Ureter (tissue), 1 donor: ENCODE data around the gene ALG1. TPM values are rescaled to one million over a fixed set of nuclear protein-coding genes. Genes with fewer than 3 reads are reported as not detected.
A peak's percentile ranks its signal among the peaks of the same experiment; 100 is the strongest.
"Not testable (repeated sequence)": the region's sequence is repeated elsewhere in the genome, so short reads cannot be mapped to it uniquely, and the experiment has no call there.

Experiments
- DNase-seq: peaks from one replicate; pipeline ENCODE4 v3.0.0-alpha.2; 2020; ENCODE audit warnings: low spot score
- total RNA-seq: library from RNA; stranded (reverse); gene quantifications from one replicate; pipeline ENCODE4 v1.2.4, GENCODE V29; 2023
- donor health status: DM: yes; HTN: yes; CAD: no.

The ALG1 gene
- total RNA-seq, 1 donor from 2014 or later, result 27.0 TPM

GRCh38 chr16:5044581-5044980 is 27.1 kb upstream of the ALG1 start:
- DNase-seq, result not testable (repeated sequence)

- DNase-seq, result no peak
These were observed 26.0 kb upstream of the ALG1 start for GRCh38 chr16:5045499-5046115.

- DNase-seq, result no peak
These were observed 24.7 kb upstream of the ALG1 start for GRCh38 chr16:5046914-5047313.

- no peak for DNase-seq
These were observed 16.5 kb upstream of the ALG1 start for GRCh38 chr16:5054876-5055865.

- no peak for DNase-seq
These were observed 15.3 kb upstream of the ALG1 start for GRCh38 chr16:5056352-5056751.

- DNase-seq, result no peak
These were observed 13.2 kb upstream of the ALG1 start for GRCh38 chr16:5058476-5058875.

DNA sequence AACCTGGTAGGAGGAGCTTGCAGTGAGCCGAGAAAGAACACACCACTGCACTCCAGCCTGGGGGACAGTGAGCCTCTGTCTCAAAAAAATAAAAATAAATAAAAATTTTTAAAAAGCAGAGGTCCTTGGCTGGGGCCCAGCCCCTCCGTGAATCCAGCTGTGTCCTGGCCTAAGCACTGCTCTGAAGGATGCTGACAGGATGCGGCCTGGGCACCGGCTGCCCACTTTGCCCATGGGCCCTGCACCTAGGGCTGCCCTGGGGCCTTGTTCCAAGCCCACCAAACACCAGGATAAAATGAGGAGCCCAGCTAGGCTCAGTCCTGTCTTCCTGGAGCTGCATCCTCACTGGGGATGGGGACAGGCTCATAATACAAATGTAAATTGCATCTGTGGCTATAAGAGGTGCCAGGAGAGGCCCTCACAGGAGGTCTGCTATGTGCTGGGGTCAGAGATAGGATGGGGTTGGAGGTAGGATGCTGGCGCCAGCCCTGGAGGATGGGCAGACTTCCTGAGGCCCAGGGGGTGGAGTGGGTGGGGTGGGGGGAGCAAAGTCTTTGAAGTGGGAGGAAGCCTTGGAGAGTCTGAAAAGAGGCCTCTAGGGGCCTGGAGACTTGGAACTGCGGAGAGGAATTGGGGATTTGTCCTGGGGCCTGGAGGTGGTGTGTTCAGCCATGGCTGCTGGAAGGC is 12.1 kb upstream of the ALG1 start:
- DNase-seq, result no peak

DNA sequence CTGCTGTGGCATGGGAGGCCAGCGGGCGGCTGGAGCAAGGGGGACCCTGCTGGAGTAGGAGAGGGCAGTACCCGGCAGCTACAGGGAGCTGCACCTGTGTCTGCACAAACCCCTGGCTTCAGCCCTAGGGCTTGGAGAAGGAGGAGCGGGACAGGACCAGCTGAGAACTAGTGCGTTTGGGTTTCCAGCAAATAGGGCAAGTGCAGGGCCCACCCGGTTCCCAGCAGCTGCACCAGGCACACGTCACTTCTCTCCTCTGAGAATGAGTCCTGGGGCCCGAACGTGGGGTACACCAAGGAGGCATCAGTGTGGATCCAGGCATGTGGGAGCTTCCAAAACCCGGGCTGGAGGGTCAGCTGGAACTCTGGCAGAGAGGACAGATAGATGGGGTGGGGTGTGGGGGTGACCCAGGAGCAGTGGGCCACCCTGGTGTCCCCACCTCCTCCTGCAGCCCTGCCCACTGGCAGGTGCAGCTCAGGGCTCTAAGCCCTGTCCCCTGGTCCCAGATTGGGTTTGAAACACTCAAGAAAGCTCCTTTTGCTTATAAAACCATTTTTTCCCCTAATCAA is 11.5 kb upstream of the ALG1 start:
- DNase-seq, result no peak

- no peak for DNase-seq
These were observed 9.6 kb upstream of the ALG1 start for GRCh38 chr16:5062051-5062450.

- DNase-seq, result no peak
These were observed 8.6 kb upstream of the ALG1 start for GRCh38 chr16:5062790-5063765.

DNA sequence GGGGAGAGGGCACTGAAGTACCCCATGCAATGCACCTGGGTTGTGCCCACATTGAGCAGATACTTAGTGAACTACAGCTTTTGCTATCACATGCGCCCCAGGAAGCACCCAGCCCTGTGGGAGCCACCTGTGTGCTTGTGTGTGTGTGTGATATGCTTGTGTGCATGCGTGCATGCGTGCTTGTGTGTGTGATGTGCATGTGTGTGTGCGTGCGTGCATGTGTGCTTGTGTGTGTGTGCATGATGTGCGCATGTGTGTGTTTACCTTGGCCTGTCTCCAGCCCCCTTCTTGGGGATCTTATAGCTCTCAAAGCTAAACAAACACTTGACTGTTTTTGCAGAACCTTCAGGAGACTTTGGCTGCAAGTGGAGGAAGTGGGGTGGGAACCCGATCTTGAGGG is 6.7 kb upstream of the ALG1 start:
- no peak for DNase-seq

DNA sequence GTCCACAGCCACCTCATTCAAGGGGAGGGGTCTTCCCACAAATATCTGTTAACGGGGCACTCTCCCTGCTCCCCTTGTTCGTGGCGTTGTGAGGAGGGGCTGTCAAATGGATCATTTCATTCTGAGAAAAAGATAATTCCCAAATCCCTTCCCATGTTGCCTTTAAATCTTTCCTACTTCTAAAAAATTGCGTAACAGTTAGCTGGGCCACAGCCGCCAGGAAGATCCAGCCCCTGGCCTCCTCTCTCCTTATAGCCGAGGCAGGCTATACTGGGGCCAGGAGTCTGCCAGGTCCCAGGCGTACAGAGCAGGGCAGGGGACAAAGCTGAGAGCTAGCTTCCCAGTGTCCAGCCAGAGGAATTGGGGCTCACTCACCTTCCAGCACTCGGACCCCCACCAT is 6.3 kb upstream of the ALG1 start:
- no peak for DNase-seq

- peak; percentile 55 for DNase-seq
These were observed 5.8 kb upstream of the ALG1 start, which contains the start of gene C16orf89 for GRCh38 chr16:5065813-5066212. C16orf89 (minus strand) TSS chr16:5065956; CDS start chr16:5065908, 48 bp downstream.

- DNase-seq, result no peak
These were observed 5.1 kb upstream of the ALG1 start for GRCh38 chr16:5066511-5066910.

GRCh38 chr16:5069048-5069447 is 2.6 kb upstream of the ALG1 start:
- no peak for DNase-seq

DNA sequence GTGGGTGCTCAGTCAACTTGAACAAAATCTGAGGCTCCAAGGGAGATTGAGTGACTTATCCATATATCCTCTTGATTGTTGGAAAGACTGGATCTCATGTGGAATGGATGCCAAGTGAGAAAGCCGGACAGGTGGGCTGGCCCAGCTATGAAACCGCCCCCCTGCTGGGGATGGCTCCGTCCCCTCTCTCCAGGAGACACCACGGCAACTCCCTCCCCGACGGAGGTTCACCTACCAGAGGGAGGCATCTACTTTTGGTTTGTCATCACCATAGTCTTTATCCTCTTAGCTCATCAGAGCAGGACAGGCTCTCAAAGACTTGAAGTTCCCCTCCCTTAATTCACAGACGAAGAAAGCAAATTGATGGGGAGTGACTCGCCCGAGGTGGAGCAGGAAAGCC is 1.8 kb upstream of the ALG1 start:
- DNase-seq, result no peak

DNA sequence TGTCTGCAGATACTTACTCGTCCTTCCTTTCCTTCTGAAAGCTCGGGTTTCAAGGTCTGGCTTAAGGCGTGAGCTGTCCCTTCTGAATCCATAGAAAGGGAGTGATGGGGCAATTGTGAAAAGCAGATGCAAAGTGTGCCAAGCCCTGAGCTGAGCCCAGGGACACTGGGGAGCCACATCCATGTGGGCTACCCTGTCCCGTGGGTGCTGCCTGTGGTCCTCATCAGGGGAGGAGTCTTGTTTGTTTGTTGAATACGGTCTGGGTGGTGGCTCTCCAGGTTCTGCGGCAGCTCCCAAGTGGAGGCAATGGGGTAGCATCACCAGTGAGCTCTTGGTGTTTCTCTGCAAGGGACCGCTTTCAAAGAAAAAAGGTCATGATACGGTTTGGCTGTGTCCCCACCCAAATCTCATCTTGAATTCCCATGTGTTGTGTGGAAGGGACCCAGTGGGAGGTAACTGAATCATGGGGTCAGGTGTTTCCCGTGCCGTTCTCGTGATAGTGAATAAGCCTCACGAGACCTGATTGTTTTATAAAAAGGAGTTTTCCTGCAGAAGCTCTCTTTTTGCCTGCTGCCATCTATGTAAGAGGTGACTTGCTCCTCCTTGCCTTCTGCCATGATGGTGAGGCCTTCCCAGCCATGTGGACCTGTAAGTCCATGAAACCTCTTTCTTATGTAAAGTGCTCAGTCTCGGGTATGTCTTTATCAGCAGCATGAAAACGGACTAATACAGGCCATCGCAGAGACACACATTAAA is 1.0 kb upstream of the ALG1 start:
- no peak for DNase-seq

GRCh38 chr16:5071341-5071680 is 332 bp upstream of the ALG1 start:
- no peak for DNase-seq

DNA sequence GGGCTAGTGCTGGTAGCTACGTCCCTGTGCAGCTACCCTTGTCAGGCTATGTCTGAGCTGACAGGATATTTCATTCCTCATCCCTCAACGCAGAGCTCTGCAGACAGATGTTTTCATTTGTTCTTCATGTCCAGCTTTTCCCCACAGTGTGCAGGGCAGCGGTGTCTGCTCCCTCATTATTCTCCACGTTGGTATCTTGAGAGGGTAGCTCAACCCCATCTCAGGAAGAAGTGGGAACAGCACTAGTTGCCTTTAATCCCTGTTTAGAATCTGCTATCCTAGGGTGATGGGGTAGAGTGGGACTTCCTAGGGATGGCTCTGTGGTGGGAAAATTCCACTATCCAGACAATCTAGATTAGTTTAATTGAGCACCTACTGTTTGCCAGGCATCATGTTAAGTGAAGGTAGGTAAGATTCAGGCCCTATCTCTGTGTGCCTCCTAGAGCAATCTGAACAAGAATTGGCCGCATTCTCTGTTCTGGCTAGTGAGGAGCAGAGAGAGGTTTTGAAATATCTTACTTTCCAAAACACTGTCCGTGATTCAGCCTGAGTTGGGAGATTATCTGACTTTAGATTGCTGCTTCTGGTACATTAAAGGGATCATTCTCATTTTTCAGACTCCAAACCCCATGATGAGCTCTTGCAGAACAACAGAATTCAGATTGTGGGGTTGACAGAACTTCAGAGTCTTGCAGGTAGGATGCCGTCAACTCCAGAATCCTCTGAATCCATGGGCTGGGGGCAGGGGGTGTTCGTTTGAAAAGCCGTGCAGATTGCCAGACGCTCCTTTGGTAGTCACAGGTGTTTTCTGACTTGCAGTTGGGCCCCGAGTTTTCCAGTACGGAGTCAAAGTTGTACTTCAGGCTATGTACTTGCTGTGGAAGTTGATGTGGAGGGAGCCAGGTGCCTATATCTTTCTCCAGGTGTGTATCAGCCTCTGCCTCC is 963 bp downstream of the ALG1 start:
- no peak for DNase-seq
